GM20000 (cell line): ENCODE data around the gene NTHL1.

ENCODE experiments used
- DNase-seq: peaks from one replicate; pipeline ENCODE4 v3.0.0; 2012; ENCODE audit warnings: low spot score
- CTCF ChIP-seq: IDR thresholded peaks from 2 replicates; pipeline ENCODE4 v1.5.1; 2012; ENCODE audit warnings: mild to moderate bottlenecking, control low read depth; ENCODE audit errors: extremely low read depth, missing control alignments

NTHL1 gene

DNA sequence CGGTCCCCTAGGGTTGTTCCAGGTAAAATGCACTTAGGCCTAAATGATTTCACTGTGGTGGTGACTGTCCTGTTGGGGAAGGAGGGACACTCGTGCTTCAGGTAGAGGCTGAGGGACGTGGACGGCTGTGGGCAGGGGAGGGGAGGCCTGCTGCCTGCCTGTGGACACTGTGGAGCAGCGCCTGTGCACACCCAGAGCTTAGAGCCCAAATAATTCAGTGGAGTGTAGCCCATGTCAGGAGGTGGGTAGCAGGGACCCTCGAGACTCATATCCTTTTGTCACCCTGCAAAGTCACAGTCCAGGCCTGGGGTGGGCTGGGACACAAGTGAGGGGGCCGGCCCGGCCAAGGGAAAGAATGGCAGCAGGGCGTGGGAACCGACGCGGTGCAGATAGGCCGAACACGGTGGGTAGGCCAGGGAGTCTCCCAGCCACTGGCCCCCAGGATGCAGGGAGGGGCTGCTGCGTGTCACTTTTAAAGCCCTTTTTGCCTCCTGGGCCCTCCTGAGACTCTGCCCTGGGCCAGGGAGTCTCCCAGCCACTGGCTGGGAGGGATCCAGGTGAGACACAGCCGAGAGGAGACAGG lies 21.7 kb downstream of the NTHL1 start:
- DNase-seq: no peak
- no peak for TF ChIP-seq CTCF

DNA sequence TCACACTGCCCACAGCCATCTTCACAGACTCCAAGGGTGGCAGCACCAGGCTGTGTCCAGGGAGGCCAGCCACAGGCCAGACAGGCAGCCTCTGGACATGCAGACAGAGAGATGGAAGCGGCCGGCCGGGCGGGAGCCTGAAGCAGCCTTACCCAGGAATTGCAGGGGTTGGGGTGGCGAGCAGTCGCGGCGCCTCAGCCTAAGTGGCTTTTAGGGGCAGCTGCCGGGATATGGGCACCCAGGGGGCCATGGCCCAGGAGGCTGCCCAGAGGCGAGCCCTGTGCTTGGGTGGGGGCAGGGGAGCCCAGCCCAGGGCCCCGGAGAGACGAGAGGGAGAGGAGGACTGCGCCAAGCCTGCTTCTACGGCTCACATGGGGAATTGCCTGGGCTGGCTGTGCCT lies 22.4 kb downstream of the NTHL1 start:
- no peak for TF ChIP-seq CTCF
- no peak for DNase-seq

- DNase-seq: no peak
- TF ChIP-seq CTCF: no peak
Observed at GRCh38 chr16:2024032-2024420, 23.6 kb downstream of the NTHL1 start.

DNA sequence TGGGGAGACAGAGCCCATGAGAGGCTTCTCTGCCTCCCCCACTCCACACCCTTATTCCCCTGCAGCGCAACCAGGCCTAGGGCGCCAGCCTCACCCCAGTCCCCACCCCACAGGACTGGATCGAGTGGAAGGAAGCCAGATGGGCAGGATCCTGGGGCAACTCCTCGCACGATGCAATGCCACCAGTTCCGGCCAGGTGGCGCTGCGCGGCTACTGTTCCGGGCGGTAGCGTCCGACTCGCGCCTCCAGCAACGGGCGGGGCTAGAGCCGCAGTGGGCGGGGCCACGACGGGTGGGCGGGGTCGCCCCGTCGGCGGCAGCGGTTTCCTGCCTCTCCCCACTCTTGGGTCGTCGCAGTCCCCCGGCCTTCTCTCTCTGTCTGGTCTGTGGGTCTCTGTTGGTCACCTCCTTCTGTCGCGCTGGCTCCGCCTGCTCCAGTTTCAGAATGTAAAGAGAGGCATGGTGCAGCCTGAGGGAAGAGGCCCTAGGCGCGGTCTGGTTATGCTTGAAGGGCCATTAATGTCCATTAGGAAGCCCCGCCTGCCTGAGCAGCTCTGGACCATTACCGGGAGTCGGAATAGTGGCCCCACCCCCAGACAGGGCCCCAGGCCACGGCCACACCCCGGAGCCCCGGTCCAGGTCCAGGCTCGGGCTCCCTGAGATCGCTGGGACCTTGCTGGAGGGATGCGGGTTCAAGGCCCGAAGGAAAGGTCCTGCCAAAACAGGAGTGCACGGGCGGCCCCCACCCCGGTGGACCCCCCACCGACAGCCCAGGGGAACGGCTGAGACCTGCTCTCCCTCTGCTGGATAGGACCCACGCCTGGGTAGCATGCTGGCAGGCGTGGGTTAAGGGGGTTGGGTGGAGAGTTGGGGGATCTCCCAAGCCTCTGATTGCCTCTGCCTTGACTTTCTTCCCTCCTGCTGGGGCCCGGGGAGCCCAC lies 24.3 kb downstream of the NTHL1 start:
- peak; percentile 94 for TF ChIP-seq CTCF
- DNase-seq: peak; percentile 99

DNA sequence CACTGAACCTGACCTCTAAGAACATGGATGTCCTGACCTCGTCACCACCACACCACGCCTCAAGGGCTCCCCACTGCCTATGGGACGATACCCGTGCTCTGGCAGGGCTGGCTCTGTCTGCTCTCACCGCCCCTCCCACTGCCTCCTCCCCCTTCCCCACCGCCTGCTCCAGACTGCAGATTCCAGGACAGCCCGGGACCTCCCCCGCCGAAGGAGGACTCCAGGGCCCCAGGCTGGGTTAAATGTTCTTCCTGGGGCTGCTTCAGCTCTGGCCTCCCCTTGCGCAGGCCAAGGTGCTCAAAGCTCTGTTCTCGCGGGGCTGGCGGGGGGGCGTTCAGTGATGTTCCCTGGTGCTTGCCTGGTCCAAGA lies 24.9 kb downstream of the NTHL1 start:
- no peak for DNase-seq
- TF ChIP-seq CTCF: no peak

DNA sequence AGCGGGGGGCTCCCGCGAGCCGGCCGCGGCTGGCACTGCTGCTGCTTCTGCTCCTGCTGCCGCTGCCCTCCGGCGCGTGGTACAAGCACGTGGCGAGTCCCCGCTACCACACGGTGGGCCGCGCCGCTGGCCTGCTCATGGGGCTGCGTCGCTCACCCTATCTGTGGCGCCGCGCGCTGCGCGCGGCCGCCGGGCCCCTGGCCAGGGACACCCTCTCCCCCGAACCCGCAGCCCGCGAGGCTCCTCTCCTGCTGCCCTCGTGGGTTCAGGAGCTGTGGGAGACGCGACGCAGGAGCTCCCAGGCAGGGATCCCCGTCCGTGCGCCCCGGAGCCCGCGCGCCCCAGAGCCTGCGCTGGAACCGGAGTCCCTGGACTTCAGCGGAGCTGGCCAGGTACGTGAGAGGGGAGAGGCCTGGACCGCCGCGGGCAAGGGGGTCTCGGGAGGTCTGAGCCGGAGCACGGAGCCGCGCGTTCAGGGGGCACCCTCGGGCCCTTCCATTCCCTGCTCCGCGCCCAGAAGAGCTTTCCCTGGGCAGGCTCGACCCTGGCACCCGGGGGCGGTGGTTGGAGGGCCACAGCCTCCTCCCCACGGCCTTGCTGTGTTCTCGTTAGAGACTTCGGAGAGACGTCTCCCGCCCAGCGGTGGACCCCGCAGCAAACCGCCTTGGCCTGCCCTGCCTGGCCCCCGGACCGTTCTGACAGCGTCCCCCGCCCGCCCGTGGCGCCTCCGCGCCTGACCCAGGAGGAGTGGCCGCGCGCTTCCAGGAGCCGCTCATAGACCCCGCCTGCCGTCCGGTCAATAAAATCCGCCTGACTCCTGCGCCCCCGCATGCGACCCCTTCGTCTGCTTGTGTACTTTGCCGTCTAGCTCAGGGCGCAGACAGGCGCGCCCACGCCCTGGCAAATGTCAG lies 27.5 kb downstream of the NTHL1 start:
- TF ChIP-seq CTCF: no peak
- DNase-seq: no peak
